ENCODE data around the gene SNCB.
A peak's percentile ranks its signal among the peaks of the same experiment; 100 is the strongest.

Gene SNCB

DNA sequence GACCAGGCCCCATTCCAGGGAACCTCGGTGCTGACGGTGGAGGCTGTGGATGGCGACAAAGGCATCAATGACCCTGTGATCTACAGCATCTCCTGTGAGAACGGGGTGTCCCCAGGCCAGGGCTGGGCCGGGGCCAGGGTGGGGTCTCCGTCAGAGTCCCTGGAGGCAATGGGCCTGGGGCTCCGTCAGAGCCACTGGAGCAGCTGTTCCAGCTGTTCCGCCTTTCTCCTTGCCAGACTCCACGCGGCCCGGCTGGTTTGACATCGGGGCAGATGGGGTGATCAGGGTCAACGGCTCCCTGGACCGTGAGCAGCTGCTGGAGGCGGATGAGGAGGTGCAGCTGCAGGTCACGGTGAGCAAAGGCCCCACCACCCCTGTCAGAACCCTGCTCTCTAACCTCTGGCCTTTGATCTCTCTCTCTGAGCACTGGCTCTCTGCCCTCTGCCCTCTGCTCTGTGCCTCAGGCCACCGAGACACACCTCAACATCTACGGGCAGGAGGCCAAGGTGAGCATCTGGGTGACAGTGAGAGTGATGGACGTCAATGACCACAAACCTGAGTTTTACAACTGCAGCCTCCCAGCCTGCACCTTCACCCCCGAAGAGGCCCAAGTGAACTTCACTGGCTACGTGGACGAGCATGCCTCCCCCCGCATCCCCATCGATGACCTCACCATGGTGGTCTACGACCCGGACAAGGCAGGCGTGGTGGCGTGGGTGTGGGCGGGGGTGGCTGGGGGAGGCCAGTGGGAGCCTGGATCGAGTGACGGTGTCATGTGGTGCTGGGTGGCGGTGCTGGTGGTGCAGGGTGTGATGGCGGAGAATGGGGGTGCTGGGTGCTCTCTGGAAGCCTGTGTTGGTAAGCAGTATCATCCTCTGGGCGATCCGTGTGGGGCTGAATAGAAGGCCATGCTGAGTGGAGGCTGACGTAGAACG, 54.6 kb downstream of the SNCB start:
- Histone ChIP-seq H3K27me3 (peaks cover 16% of the 10 kb centered on the region), H3K4me3 (ENCODE audit: low read depth in 1 of 2, low read length in 1 of 2) (no peak overlapping the region), H3K27ac (no peak overlapping the region), H3K36me3 (no peaks in the 10 kb centered on the region), H3K9me3 (no peaks in the 10 kb centered on the region), H3K4me1 (ENCODE audit: control insufficient read depth in 1 of 2, insufficient read depth in 1 of 2, low read depth in 1 of 2, low read length in 1 of 2) (peaks cover 0 to 6% of the 10 kb centered on the region in 2 experiments)
- TF ChIP-seq, protein P1, sequence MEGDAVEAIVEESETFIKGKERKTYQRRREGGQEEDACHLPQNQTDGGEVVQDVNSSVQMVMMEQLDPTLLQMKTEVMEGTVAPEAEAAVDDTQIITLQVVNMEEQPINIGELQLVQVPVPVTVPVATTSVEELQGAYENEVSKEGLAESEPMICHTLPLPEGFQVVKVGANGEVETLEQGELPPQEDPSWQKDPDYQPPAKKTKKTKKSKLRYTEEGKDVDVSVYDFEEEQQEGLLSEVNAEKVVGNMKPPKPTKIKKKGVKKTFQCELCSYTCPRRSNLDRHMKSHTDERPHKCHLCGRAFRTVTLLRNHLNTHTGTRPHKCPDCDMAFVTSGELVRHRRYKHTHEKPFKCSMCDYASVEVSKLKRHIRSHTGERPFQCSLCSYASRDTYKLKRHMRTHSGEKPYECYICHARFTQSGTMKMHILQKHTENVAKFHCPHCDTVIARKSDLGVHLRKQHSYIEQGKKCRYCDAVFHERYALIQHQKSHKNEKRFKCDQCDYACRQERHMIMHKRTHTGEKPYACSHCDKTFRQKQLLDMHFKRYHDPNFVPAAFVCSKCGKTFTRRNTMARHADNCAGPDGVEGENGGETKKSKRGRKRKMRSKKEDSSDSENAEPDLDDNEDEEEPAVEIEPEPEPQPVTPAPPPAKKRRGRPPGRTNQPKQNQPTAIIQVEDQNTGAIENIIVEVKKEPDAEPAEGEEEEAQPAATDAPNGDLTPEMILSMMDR (IDR thresholded peaks at IDR 0.05), result no peak

- no peak overlapping the region for H3K27ac ChIP-seq
- H3K36me3 ChIP-seq, result no peaks in the 10 kb centered on the region
- no peaks in the 10 kb centered on the region for H3K9me3 ChIP-seq
- H3K27me3 ChIP-seq, result peaks cover 16% of the 10 kb centered on the region
- no peak overlapping the region for H3K4me3 ChIP-seq (ENCODE audit: low read depth in 1 of 2, low read length in 1 of 2)
- H3K4me1 ChIP-seq (ENCODE audit: control insufficient read depth in 1 of 2, insufficient read depth in 1 of 2, low read depth in 1 of 2, low read length in 1 of 2), result peaks cover 0 to 6% of the 10 kb centered on the region in 2 experiments
- TF ChIP-seq, protein P1 (IDR thresholded peaks at IDR 0.05), result no peak
Measured at GRCh38 chr5:176575066-176575465, 55.3 kb downstream of the SNCB start.

DNA sequence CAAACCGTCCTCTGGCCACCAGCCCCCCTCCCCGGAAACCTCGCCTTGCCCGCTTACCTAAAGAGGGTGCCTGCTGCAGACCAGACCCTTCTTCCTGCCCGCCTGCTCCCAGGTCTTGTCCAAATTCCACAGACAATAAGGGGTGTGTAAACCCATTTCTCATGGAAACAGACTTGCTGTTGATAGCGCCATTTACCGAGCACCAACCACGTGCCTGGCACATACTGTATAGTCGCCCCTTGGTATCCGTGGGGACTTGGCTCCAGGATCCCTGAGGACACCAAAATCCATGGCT, 56.1 kb downstream of the SNCB start:
- H3K4me3 ChIP-seq (ENCODE audit: low read depth in 1 of 2, low read length in 1 of 2), result no peak overlapping the region

GRCh38 chr5:176573564-176574296, 56.6 kb downstream of the SNCB start:
- Histone ChIP-seq H3K4me3 (ENCODE audit: low read depth in 1 of 2, low read length in 1 of 2) (no peak overlapping the region), H3K36me3 (no peaks in the 10 kb centered on the region), H3K27me3 (peaks cover 16% of the 10 kb centered on the region), H3K9me3 (no peaks in the 10 kb centered on the region), H3K27ac (no peak overlapping the region), H3K4me1 (ENCODE audit: control insufficient read depth in 1 of 2, insufficient read depth in 1 of 2, low read depth in 1 of 2, low read length in 1 of 2) (peaks cover 0 to 6% of the 10 kb centered on the region in 2 experiments)
- TF ChIP-seq, protein P1 (IDR thresholded peaks at IDR 0.05), result peak; percentile 74

More for the DNA sequence above, 56.1 kb downstream of the SNCB start:
- no peak overlapping the region for H3K27ac ChIP-seq
- no peaks in the 10 kb centered on the region for H3K9me3 ChIP-seq
- H3K36me3 ChIP-seq, result no peaks in the 10 kb centered on the region
- peaks cover 0 to 6% of the 10 kb centered on the region in 2 experiments for H3K4me1 ChIP-seq (ENCODE audit: control insufficient read depth in 1 of 2, insufficient read depth in 1 of 2, low read depth in 1 of 2, low read length in 1 of 2)
- peaks cover 16% of the 10 kb centered on the region for H3K27me3 ChIP-seq
- TF ChIP-seq, protein P1 (IDR thresholded peaks at IDR 0.05), result no peak

Data from neutrophil (primary cell).